IMR-90 (cell line): Measurements from ENCODE around the gene CLDN7. TPM values are rescaled to one million over a fixed set of nuclear protein-coding genes. Genes with fewer than 3 reads are reported as not detected.

Experiments
- ATAC-seq: fragments of 200-7000 bp; cut with Tn5 transposase; 2 replicates; pipeline ENCODE4 v1.9.1; 2020; ENCODE audit warnings: low read depth, mild to moderate bottlenecking, moderate library complexity
- BruUV-seq: library from RNA; stranded (reverse); fragments of 400-500 nt; replicated peaks from 2 replicates; lab custom pipeline; 2021; lab: Mats Ljungman, UMichigan
- CTCF ChIA-PET: fragments of 300-600 bp; formaldehyde crosslinking; extraction: SDS; loops from one replicate; lab custom pipeline; 2021; ENCODE audit warnings: antibody characterized with exemption; lab: Yijun Ruan, JAX
- POLR2A ChIA-PET: fragments of 300-600 bp; sonication (Branson Sonifier 250); formaldehyde crosslinking; loops from one replicate; lab custom pipeline; 2022; ENCODE audit warnings: antibody characterized with exemption; ENCODE audit not compliant: unreplicated experiment; lab: Charles Lee
- DNase-seq: peaks from one replicate; pipeline ENCODE4 v3.0.0; 2013
- H2AFZ ChIP-seq: replicated peaks from 2 replicates; pipeline ENCODE3; 2013; ENCODE audit warnings: low read length, mild to moderate bottlenecking; ENCODE audit not compliant: poor library complexity
- H2AK5ac ChIP-seq: 2 replicates; pipeline ENCODE4 v1.6.1; 2013; ENCODE audit warnings: low read depth, low read length, inconsistent platforms
- H2AK9ac ChIP-seq: replicated peaks from 2 replicates; pipeline ENCODE3; 2013; ENCODE audit warnings: mild to moderate bottlenecking, low read depth, low read length, moderate library complexity; ENCODE audit not compliant: poor library complexity
- H2BK120ac ChIP-seq: 2 replicates; pipeline ENCODE4 v1.6.1; 2013; ENCODE audit warnings: low read depth, low read length, inconsistent platforms
- H2BK15ac ChIP-seq: 3 replicates; pipeline ENCODE4 v1.6.1; 2013; ENCODE audit warnings: low read depth, low read length, inconsistent platforms
- H2BK20ac ChIP-seq: 2 replicates; pipeline ENCODE4 v1.6.1; 2013; ENCODE audit warnings: low read depth, mild to moderate bottlenecking, inconsistent platforms, low read length, moderate library complexity
- H2BK5ac ChIP-seq: 2 replicates; pipeline ENCODE4 v1.6.1; 2013; ENCODE audit warnings: mild to moderate bottlenecking, low read depth, low read length, inconsistent platforms; ENCODE audit not compliant: poor library complexity, severe bottlenecking
- H3K14ac ChIP-seq: replicated peaks from 2 replicates; pipeline ENCODE4 v1.6.1; 2013; ENCODE audit warnings: low read depth, low read length, inconsistent platforms
- H3K18ac ChIP-seq: 2 replicates; pipeline ENCODE4 v1.6.1; 2013; ENCODE audit warnings: low read depth, low read length, control low read depth
- H3K23ac ChIP-seq: 2 replicates; pipeline ENCODE4 v1.6.1; 2013; ENCODE audit warnings: low read depth, low read length, inconsistent platforms
- H3K27ac ChIP-seq: 2 replicates; pipeline ENCODE4 v1.5.1; 2013; ENCODE audit warnings: mild to moderate bottlenecking, control low read depth, low read length; ENCODE audit not compliant: insufficient read depth
- H3K27me3 ChIP-seq: 2 replicates; pipeline ENCODE4 v1.6.1; 2013; ENCODE audit warnings: low read length; ENCODE audit not compliant: control insufficient read depth, insufficient read depth
- H3K36me3 ChIP-seq: 2 replicates; pipeline ENCODE4 v1.6.1; 2013; ENCODE audit warnings: low read length, mixed read lengths; ENCODE audit not compliant: control insufficient read depth, insufficient read depth
- H3K4ac ChIP-seq: 2 replicates; pipeline ENCODE4 v1.6.1; 2013; ENCODE audit warnings: low read depth, low read length, inconsistent platforms
- H3K4me1 ChIP-seq: 2 replicates; pipeline ENCODE4 v1.6.1; 2013; ENCODE audit warnings: low read length, mixed read lengths; ENCODE audit not compliant: control insufficient read depth, insufficient read depth
- H3K4me2 ChIP-seq: 2 replicates; pipeline ENCODE4 v1.6.1; 2013; ENCODE audit warnings: low read depth, mild to moderate bottlenecking, control low read depth, low read length, moderate library complexity
- H3K4me3 ChIP-seq: 2 replicates; pipeline ENCODE4 v1.5.1; 2013; ENCODE audit warnings: low read depth, mild to moderate bottlenecking, control low read depth, low read length, moderate library complexity; ENCODE audit not compliant: insufficient read depth
- H3K56ac ChIP-seq: 2 replicates; pipeline ENCODE4 v1.6.1; 2013; ENCODE audit warnings: low read length, inconsistent platforms; ENCODE audit not compliant: insufficient read depth; ENCODE audit errors: extremely low read depth
- H3K79me1 ChIP-seq, 2 experiments: 2 replicates each; pipeline ENCODE4 v1.6.1; 2013; ENCODE audit warnings: low read length in 2 of 2, inconsistent platforms in 1 of 2, low read depth in 1 of 2
- H3K9ac ChIP-seq: 2 replicates; pipeline ENCODE4 v1.6.1; 2013; ENCODE audit warnings: low read depth, low read length, control low read depth
- H3K9me1 ChIP-seq: 2 replicates; pipeline ENCODE4 v1.6.1; 2013; ENCODE audit warnings: low read length, inconsistent platforms; ENCODE audit not compliant: insufficient read depth
- H3K9me3 ChIP-seq: 2 replicates; pipeline ENCODE4 v1.6.1; 2013; ENCODE audit warnings: low read length; ENCODE audit not compliant: control insufficient read depth, insufficient read depth
- H4K20me1 ChIP-seq: 2 replicates; pipeline ENCODE4 v1.6.1; 2013; ENCODE audit warnings: low read length, inconsistent platforms; ENCODE audit not compliant: insufficient read depth
- H4K5ac ChIP-seq: 2 replicates; pipeline ENCODE4 v1.6.1; 2013; ENCODE audit warnings: mild to moderate bottlenecking, low read depth, low read length, control low read depth
- H4K8ac ChIP-seq, 2 experiments: 2 replicates each; pipeline ENCODE4 v1.6.1; 2013; ENCODE audit warnings: low read depth in 2 of 2, low read length in 2 of 2, control low read depth in 1 of 2, inconsistent platforms in 1 of 2
- H4K91ac ChIP-seq: 2 replicates; pipeline ENCODE4 v1.6.1; 2013; ENCODE audit warnings: low read depth, low read length, inconsistent platforms; ENCODE audit not compliant: insufficient read depth
- MAZ ChIP-seq: IDR thresholded peaks from 2 replicates; pipeline ENCODE4 v1.6.1; 2012; ENCODE audit warnings: low read depth, mild to moderate bottlenecking, low read length, improper control_type of control experiment, moderate library complexity, borderline replicate concordance
- RAD21 ChIP-seq: IDR thresholded peaks from 2 replicates; pipeline ENCODE4 v1.6.1; 2012; ENCODE audit warnings: low read length, improper control_type of control experiment
- WGBS, 2 experiments: methylation state at CpG; one replicate each; pipeline versions ENCODE4 v1.1.5 to v1.1.7; 2013; ENCODE audit warnings: missing lambda C conversion rate in 2 of 2; ENCODE audit not compliant: insufficient read length in 1 of 2; ENCODE audit errors: extremely low coverage in 2 of 2; 5-methylcytosine and 5-hydroxymethylcytosine counted together
- dilution Hi-C: fragments of 300-500 bp; cut with HindIII; formaldehyde crosslinking; loops from one replicate; pipeline ENCODE4 v1.14.3; 2018; ENCODE audit warnings: low sequenced_read_pairs; ENCODE audit not compliant: unreplicated experiment
- in situ Hi-C: fragments of 300-500 bp; cut with MboI; formaldehyde crosslinking; loops from 3 replicates; pipeline ENCODE4 v1.14.3; 2019; ENCODE audit warnings: low sequenced_read_pairs, inconsistent platforms, mixed read lengths
- intact Hi-C: fragments of 100-400 bp; cut with micrococcal nuclease; formaldehyde crosslinking; loops from 2 replicates; pipeline ENCODE4 v1.10.0; 2022
- polyA plus RNA-seq, 3 experiments: library from polyadenylated mRNA; depleted of rRNA; stranded (reverse); fragments of >200 nt; gene quantifications; 2 replicates each; pipeline ENCODE4 v1.2.3, GENCODE V29; 2012; ENCODE audit warnings: low replicate concordance in 1 of 3
- total RNA-seq: library from RNA; depleted of rRNA; stranded (reverse); fragments of >200 nt; gene quantifications from 2 replicates; pipeline ENCODE4 v1.2.3, GENCODE V29; 2012

Gene CLDN7
- total and polyA plus RNA-seq, 2 of the 4 experiments (the other 2 are of a cell fraction), result 1.4 TPM

- no peak within 1 kb of the TSS for H2BK20ac ChIP-seq
- peak within 1 kb of the TSS; percentile 99 for H3K4me2 ChIP-seq
- H3K4ac ChIP-seq, result peak within 1 kb of the TSS; percentile 96
- H4K8ac ChIP-seq, result peak within 1 kb of the TSS; percentile 90 to 98
- H4K5ac ChIP-seq, result peak within 1 kb of the TSS; percentile 91
- no peaks in the 10 kb centered on the region for H3K27me3 ChIP-seq
- H3K4me3 ChIP-seq, result peak within 1 kb of the TSS; percentile 71
- intact Hi-C loops (no loop called here), dilution Hi-C loops (no loop called here), in situ Hi-C loops (no loop called here)
- peaks cover 7 to 49% of the 10 kb centered on the region in 2 experiments; a peak in 3 of 4 replicates for H3K79me1 ChIP-seq
- peak; percentile 85; the same call in 1 of the 2 replicates for TF ChIP-seq MAZ
- TF ChIP-seq RAD21, result no peak
- H3K4me1 ChIP-seq, result peaks cover 8% of the 10 kb centered on the region
- peak within 1 kb of the TSS; percentile 51 for H3K18ac ChIP-seq
- peak within 1 kb of the TSS; percentile 95 for H2AK5ac ChIP-seq
- peak within 1 kb of the TSS; percentile 99 for H2AFZ ChIP-seq
- H3K9me3 ChIP-seq, result no peaks in the 10 kb centered on the region
- peaks cover 14% of the 10 kb centered on the region for H3K36me3 ChIP-seq
- peak within 1 kb of the TSS; percentile 93 for H4K91ac ChIP-seq
- H2BK120ac ChIP-seq, result peak within 1 kb of the TSS; percentile 73
- peak within 1 kb of the TSS; percentile 94 for H3K56ac ChIP-seq
- POLR2A ChIA-PET, result interaction anchor here (0.6 kb wide), 1 partner anchor 10 kb away, joined by 4 read pairs; the partner anchor contains the start of gene GABARAP
- DNase-seq (peak; percentile 100), ATAC-seq (peak; percentile 89)
- peak within 1 kb of the TSS; percentile 93 for H3K27ac ChIP-seq
- WGBS, 2 experiments, result 0% methylated on average over 2 of the region's 41 CpGs; no CpG with 5 or more reads in 1 of the 2 experiments
- H2BK5ac ChIP-seq, result peak within 1 kb of the TSS; percentile 94
- H3K23ac ChIP-seq, result peak within 1 kb of the TSS; percentile 93
- BruUV-seq, result no TSS peak
- H3K9me1 ChIP-seq, result peaks cover 10% of the 10 kb centered on the region
- peak within 1 kb of the TSS; percentile 99 for H2AK9ac ChIP-seq
- peaks cover 9% of the 10 kb centered on the region; the same call in 1 of the 2 replicates for H4K20me1 ChIP-seq
- H2BK15ac ChIP-seq, result peak within 1 kb of the TSS; percentile 65; the same call in 1 of the 3 replicates
- CTCF ChIA-PET, result no interaction called here
- peak within 1 kb of the TSS; percentile 88 for H3K9ac ChIP-seq
- peak within 1 kb of the TSS; percentile 91 for H3K14ac ChIP-seq
These were observed 10.6 kb downstream of the CLDN7 start, which contains the start of gene CTDNEP1 for GRCh38 chr17:7251661-7252175. Gene CTDNEP1, minus strand, starts transcription at chr17:7251734. Its CDS starts 438 bp downstream, at chr17:7251296.
